ENCODE data around the gene PAPLN.

DNA sequence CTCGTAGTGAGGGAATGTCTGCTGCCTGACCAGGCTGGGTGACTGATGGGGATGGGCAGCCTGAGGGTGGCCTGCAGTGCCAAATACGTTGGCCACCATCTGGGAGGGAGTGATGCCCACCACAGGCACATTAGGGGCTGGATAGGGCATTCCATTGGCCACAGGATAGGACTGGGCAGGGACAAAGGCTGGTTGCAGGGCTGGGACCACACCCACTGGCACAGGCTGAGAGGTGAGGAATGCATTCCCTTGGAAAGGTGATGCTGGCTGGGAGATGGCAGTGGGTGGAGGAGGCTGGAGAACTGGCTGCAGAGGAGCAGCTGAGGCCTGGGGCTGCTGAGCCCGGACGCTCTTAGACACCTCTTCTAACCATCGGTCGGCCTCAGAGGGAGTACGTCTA, 39.5 kb downstream of the PAPLN start:
- TF ChIP-seq, protein P1, sequence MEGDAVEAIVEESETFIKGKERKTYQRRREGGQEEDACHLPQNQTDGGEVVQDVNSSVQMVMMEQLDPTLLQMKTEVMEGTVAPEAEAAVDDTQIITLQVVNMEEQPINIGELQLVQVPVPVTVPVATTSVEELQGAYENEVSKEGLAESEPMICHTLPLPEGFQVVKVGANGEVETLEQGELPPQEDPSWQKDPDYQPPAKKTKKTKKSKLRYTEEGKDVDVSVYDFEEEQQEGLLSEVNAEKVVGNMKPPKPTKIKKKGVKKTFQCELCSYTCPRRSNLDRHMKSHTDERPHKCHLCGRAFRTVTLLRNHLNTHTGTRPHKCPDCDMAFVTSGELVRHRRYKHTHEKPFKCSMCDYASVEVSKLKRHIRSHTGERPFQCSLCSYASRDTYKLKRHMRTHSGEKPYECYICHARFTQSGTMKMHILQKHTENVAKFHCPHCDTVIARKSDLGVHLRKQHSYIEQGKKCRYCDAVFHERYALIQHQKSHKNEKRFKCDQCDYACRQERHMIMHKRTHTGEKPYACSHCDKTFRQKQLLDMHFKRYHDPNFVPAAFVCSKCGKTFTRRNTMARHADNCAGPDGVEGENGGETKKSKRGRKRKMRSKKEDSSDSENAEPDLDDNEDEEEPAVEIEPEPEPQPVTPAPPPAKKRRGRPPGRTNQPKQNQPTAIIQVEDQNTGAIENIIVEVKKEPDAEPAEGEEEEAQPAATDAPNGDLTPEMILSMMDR (IDR thresholded peaks at IDR 0.05; ENCODE audit: control extremely low read depth in 1 of 3, insufficient read depth in 1 of 3, low read depth in 1 of 3, low read length in 3 of 3), result no peak
- TF ChIP-seq RAD21 (IDR thresholded peaks at IDR 0.05 in 1 of 2, conservative IDR thresholded peaks at IDR 0.05 in 1 of 2; ENCODE audit: low read depth in 2 of 2, low read length in 2 of 2) (no peak), TBP (IDR thresholded peaks at IDR 0.05; ENCODE audit: low read depth, low read length) (no peak), SRF (IDR thresholded peaks at IDR 0.05; ENCODE audit: low read depth, low read length) (no peak), YY1 (IDR thresholded peaks at IDR 0.05; ENCODE audit: low read depth, low read length) (no peak), POLR2A (IDR thresholded peaks at IDR 0.05; ENCODE audit: control extremely low read depth in 1 of 2, low read depth in 2 of 2, low read length in 2 of 2) (no peak), CHD2 (IDR thresholded peaks at IDR 0.05; ENCODE audit: low read length) (no peak), JUND (IDR thresholded peaks at IDR 0.05; ENCODE audit: low read length) (no peak), RBBP5 (IDR thresholded peaks at IDR 0.05; ENCODE audit: borderline replicate concordance, low read depth, low read length) (no peak), CBX5 (IDR thresholded peaks at IDR 0.05; ENCODE audit: low read depth, low read length) (no peak), EZH2 (IDR thresholded peaks at IDR 0.05; ENCODE audit: low read depth, low read length, severe bottlenecking) (no peak)

All from H1 (cell line).